Measurements from ENCODE around the gene ZNHIT2.

- TF ChIP-seq CTCF (IDR thresholded peaks at IDR 0.05; ENCODE audit: insufficient read depth, low read depth, low read length), result no peak
- TF ChIP-seq EZH2 (IDR thresholded peaks at IDR 0.05; ENCODE audit: insufficient read depth, low read length), result no peak
Observed at GRCh38 chr11:65130631-65131416, 13.3 kb upstream of the ZNHIT2 start.

Measured in astrocyte (in vitro differentiated cells and primary cell).